Endothelial cell of umbilical vein (primary cell): Measurements from ENCODE around the gene BPGM. TPM values are rescaled to one million over a fixed set of nuclear protein-coding genes. Genes with fewer than 3 reads are reported as not detected.

Source experiments
- BruUV-seq: library from RNA; stranded (reverse); fragments of 400-500 nt; replicated peaks from 2 replicates; lab custom pipeline; 2021; lab: Mats Ljungman, UMichigan
- CTCF ChIA-PET: fragments of 300-600, 350-600 bp; sonication (Branson Sonifier 250); formaldehyde crosslinking; loops from one replicate; lab custom pipeline; 2021; ENCODE audit warnings: antibody characterized with exemption, inconsistent platforms; lab: Charles Lee
- POLR2A ChIA-PET: fragments of 300-600, 350-600 bp; sonication (Branson Sonifier 250); formaldehyde crosslinking; loops from one replicate; lab custom pipeline; 2021; ENCODE audit warnings: antibody characterized with exemption, inconsistent platforms; lab: Charles Lee
- DNase-seq: peaks from one replicate; pipeline ENCODE4 v3.0.0-alpha.2; 2011; ENCODE audit warnings: low read depth, low spot score
- FAIRE-seq: peaks from 2 replicates; lab custom pipeline; 2011; peaks lifted over from hg19 to GRCh38; lab: Jason Lieb, UNC
- H2AFZ ChIP-seq: 2 replicates; pipeline ENCODE4 v1.6.0; 2012; ENCODE audit warnings: low read depth, low read length, control low read depth, inconsistent platforms
- H3K27ac ChIP-seq: 2 replicates; pipeline ENCODE4 v1.5.1; 2011; ENCODE audit warnings: low read depth, mild to moderate bottlenecking, control low read depth, low read length, moderate library complexity; ENCODE audit not compliant: insufficient read depth
- H3K27me3 ChIP-seq, 2 experiments: 2 replicates each; pipeline versions ENCODE4 v1.6.0 to v1.6.1; 2011; ENCODE audit warnings: low read length in 2 of 2, mixed read lengths in 1 of 2; ENCODE audit not compliant: control insufficient read depth in 2 of 2, insufficient read depth in 2 of 2
- H3K36me3 ChIP-seq, 2 experiments: 2 replicates in 1 of 2; 3 replicates in 1 of 2; pipeline ENCODE4 v1.5.1; 2011; ENCODE audit warnings: low read length in 2 of 2, mild to moderate bottlenecking in 1 of 2, moderate library complexity in 1 of 2; ENCODE audit not compliant: control insufficient read depth in 2 of 2, insufficient read depth in 2 of 2; ENCODE audit errors: extremely low read depth in 1 of 2
- H3K4me1 ChIP-seq: 3 replicates; pipeline ENCODE4 v1.5.1; 2011; ENCODE audit warnings: mild to moderate bottlenecking, low read length; ENCODE audit not compliant: control insufficient read depth, insufficient read depth; ENCODE audit errors: extremely low read depth
- H3K4me2 ChIP-seq: 2 replicates; pipeline ENCODE4 v1.6.1; 2011; ENCODE audit warnings: low read length, control low read depth, mixed read lengths; ENCODE audit not compliant: insufficient read depth
- H3K4me3 ChIP-seq, 3 experiments: fragments of 200-600 bp in 1 of 3; sonication (generic), shearing (Covaris generic) in 1 of 3; replicated peaks in 1 of 3; 2 replicates each; pipeline ENCODE4 v1.5.1; 2011 to 2016; ENCODE audit warnings: control low read depth in 3 of 3, low read length in 3 of 3, mild to moderate bottlenecking in 2 of 3, inconsistent platforms in 1 of 3, low read depth in 1 of 3, moderate library complexity in 1 of 3; ENCODE audit not compliant: insufficient read depth in 1 of 3
- H3K79me2 ChIP-seq: 2 replicates; pipeline ENCODE4 v1.6.0; 2012; ENCODE audit warnings: low read length, inconsistent platforms; ENCODE audit not compliant: control insufficient read depth, insufficient read depth
- H3K9ac ChIP-seq: replicated peaks from 2 replicates; pipeline ENCODE3; 2011; ENCODE audit warnings: low read length, control low read depth; ENCODE audit not compliant: insufficient read depth; ENCODE audit errors: extremely low read depth
- H3K9me1 ChIP-seq: replicated peaks from 3 replicates; pipeline ENCODE4 v1.6.0; 2011; ENCODE audit warnings: mild to moderate bottlenecking, low read length; ENCODE audit not compliant: control insufficient read depth, insufficient read depth; ENCODE audit errors: extremely low read depth
- H3K9me3 ChIP-seq: replicated peaks from 2 replicates; pipeline ENCODE4 v1.5.1; 2012; ENCODE audit warnings: low read length, inconsistent platforms; ENCODE audit not compliant: control insufficient read depth, insufficient read depth
- H4K20me1 ChIP-seq: replicated peaks from 2 replicates; pipeline ENCODE3; 2011; ENCODE audit warnings: mild to moderate bottlenecking, low read length; ENCODE audit not compliant: control insufficient read depth, insufficient read depth; ENCODE audit errors: extremely low read depth
- EZH2 ChIP-seq: IDR thresholded peaks from 2 replicates; pipeline ENCODE4 v1.6.1; 2012; ENCODE audit warnings: borderline replicate concordance, low read depth, mild to moderate bottlenecking, moderate library complexity, low read length, inconsistent platforms; ENCODE audit not compliant: severe bottlenecking
- FOS ChIP-seq: IDR thresholded peaks from 2 replicates; pipeline ENCODE4 v1.6.1; 2011; ENCODE audit warnings: mild to moderate bottlenecking, low read length, moderate library complexity, borderline replicate concordance; ENCODE audit not compliant: insufficient read depth
- GATA2 ChIP-seq: IDR thresholded peaks from 2 replicates; pipeline ENCODE4 v1.7.0; 2011; ENCODE audit warnings: low read depth, mild to moderate bottlenecking, moderate library complexity, mixed read lengths, low read length; ENCODE audit not compliant: insufficient read length, insufficient read depth
- JUN ChIP-seq: IDR thresholded peaks from 2 replicates; pipeline ENCODE4 v1.6.1; 2011; ENCODE audit warnings: borderline replicate concordance, low read depth; ENCODE audit not compliant: insufficient read length, insufficient read depth
- MYC ChIP-seq: IDR thresholded peaks from one replicate; pipeline ENCODE4 v1.6.1; 2011; ENCODE audit warnings: mild to moderate bottlenecking, low read depth, low read length
- POLR2A ChIP-seq: IDR thresholded peaks from 2 replicates; pipeline ENCODE4 v1.6.1; 2012; ENCODE audit warnings: low read depth, mild to moderate bottlenecking, control low read depth, low read length
- POLR2AphosphoS5 ChIP-seq: IDR thresholded peaks from 2 replicates; pipeline ENCODE4 v1.6.1; 2012; ENCODE audit warnings: low read depth, mild to moderate bottlenecking, control low read depth, low read length, moderate library complexity; ENCODE audit not compliant: insufficient read depth
- dilution Hi-C: fragments of 300-500 bp; cut with MboI; formaldehyde crosslinking; loops from one replicate; pipeline ENCODE4 v1.15.0; 2019; ENCODE audit warnings: low sequenced_read_pairs; ENCODE audit not compliant: extremely low pct_ligation_motif_present
- intact Hi-C: fragments of 100-400 bp; cut with micrococcal nuclease; formaldehyde crosslinking; loops from one replicate; pipeline ENCODE4 v1.10.0; 2022
- polyA plus RNA-seq, 4 experiments: library from polyadenylated mRNA; depleted of rRNA in 3 of 4; stranded (reverse) in 3 of 4; unstranded in 1 of 4; fragments of >200 nt; gene quantifications; 2 replicates each; pipeline versions ENCODE4 v1.2.1 to v1.2.3, GENCODE V29; 2011 to 2012; ENCODE audit warnings: missing spikeins in 1 of 4
- total RNA-seq: library from RNA; stranded (reverse); gene quantifications from 2 replicates; pipeline ENCODE4 v1.2.3, GENCODE V29; 2021
- TF ChIP-seq, protein P1 (sequence below), 2 donors: IDR thresholded peaks; 1 replicate in 1 of 2; 2 replicates in 1 of 2; pipeline ENCODE4 v1.5.1; 2011; ENCODE audit warnings: low read length in 2 of 2, mild to moderate bottlenecking in 2 of 2, moderate library complexity in 2 of 2, control low read depth in 1 of 2, inconsistent platforms in 1 of 2, low read depth in 1 of 2; ENCODE audit not compliant: insufficient read depth in 1 of 2; ENCODE audit errors: extremely low read depth in 1 of 2
- TF ChIP-seq, protein P2 (sequence below): IDR thresholded peaks from 2 replicates; pipeline ENCODE4 v1.6.1; 2011; ENCODE audit not compliant: insufficient read depth, insufficient read length

The BPGM gene
- total and polyA plus RNA-seq, 2 donors (not counting 3 experiments of a cell fraction or from before 2014, with no cell fraction given): 24.2 to 28.3 TPM

DNA sequence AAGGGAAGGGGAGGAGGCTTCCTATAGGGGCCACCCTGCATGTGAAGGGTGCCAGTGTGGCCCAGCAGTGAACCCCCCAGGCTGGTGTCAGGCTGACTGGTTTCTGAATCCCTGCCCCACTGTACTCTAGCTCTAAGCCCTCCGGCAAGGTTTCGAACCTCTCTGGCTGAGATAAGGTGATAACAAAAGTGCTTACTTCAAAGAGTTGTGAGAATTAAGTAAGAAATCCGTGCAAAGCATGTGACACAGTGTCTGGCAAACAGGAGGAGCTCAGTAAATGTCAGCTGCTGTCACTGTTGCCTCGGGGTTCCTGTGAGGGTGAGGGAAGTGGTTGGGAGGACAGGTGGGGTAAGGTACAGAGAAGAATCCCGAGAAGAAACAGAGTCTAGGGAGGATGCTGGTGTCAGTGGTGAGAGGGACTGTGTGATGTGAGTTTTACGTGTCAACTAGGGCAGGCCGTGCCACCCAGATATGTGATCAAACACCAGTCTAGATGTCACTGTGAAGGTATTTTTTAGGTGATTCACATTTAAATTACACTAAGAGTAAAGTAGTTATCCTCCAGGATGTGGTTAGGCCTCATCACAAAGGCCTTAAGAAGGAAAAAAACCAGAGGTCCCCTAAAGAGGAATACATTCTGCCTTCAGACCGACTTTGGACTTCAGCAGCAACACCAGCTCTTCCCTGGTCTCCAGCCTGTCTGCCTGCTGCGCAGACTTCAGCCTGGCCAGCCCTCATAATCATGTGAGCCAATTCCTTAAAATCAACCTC is 64.4 kb downstream of the BPGM start:
- H3K27ac ChIP-seq: no peak overlapping the region
- H3K79me2 ChIP-seq: no peaks in the 10 kb centered on the region
- DNase-seq (no peak), FAIRE-seq (no peak)
- H3K4me2 ChIP-seq: no peak overlapping the region
- no peaks in the 10 kb centered on the region for H3K9me1 ChIP-seq
- H2AFZ ChIP-seq: no peak overlapping the region
- H3K9me3 ChIP-seq: no peaks in the 10 kb centered on the region
- no peak overlapping the region for H3K4me3 ChIP-seq
- ChIA-PET POLR2A (no interaction called here), CTCF (interaction anchor here (1.0 kb wide), 1 partner anchor 9 kb away, joined by 3 read pairs; no protein-coding TSS in a partner anchor)
- TF ChIP-seq FOS (no peak), JUN (no peak), POLR2A (no peak), GATA2 (no peak), MYC (no peak), EZH2 (no peak), POLR2AphosphoS5 (no peak)
- TF ChIP-seq, protein P1, sequence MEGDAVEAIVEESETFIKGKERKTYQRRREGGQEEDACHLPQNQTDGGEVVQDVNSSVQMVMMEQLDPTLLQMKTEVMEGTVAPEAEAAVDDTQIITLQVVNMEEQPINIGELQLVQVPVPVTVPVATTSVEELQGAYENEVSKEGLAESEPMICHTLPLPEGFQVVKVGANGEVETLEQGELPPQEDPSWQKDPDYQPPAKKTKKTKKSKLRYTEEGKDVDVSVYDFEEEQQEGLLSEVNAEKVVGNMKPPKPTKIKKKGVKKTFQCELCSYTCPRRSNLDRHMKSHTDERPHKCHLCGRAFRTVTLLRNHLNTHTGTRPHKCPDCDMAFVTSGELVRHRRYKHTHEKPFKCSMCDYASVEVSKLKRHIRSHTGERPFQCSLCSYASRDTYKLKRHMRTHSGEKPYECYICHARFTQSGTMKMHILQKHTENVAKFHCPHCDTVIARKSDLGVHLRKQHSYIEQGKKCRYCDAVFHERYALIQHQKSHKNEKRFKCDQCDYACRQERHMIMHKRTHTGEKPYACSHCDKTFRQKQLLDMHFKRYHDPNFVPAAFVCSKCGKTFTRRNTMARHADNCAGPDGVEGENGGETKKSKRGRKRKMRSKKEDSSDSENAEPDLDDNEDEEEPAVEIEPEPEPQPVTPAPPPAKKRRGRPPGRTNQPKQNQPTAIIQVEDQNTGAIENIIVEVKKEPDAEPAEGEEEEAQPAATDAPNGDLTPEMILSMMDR (IDR thresholded peaks at IDR 0.05; ENCODE audit: extremely low read depth in 1 of 2, insufficient read depth in 1 of 2, low read depth in 1 of 2, low read length in 2 of 2): no peak
- TF ChIP-seq, protein P2, sequence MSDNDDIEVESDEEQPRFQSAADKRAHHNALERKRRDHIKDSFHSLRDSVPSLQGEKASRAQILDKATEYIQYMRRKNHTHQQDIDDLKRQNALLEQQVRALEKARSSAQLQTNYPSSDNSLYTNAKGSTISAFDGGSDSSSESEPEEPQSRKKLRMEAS: no peak
- H3K36me3 ChIP-seq: no peaks in the 10 kb centered on the region
- BruUV-seq: no TSS peak
- no peaks in the 10 kb centered on the region for H4K20me1 ChIP-seq
- intact Hi-C loops (no loop called here), dilution Hi-C loops (no loop called here)
- H3K4me1 ChIP-seq: no peaks in the 10 kb centered on the region
- H3K9ac ChIP-seq: no peak overlapping the region
- no peaks in the 10 kb centered on the region for H3K27me3 ChIP-seq
